ENCODE results near the gene SAMD10.

The SAMD10 gene

GRCh38 chr20:63956664-63957003 lies 22.8 kb downstream of the SAMD10 start:
- no peak for DNase-seq (ENCODE audit: low read depth in 2 of 2)

DNA sequence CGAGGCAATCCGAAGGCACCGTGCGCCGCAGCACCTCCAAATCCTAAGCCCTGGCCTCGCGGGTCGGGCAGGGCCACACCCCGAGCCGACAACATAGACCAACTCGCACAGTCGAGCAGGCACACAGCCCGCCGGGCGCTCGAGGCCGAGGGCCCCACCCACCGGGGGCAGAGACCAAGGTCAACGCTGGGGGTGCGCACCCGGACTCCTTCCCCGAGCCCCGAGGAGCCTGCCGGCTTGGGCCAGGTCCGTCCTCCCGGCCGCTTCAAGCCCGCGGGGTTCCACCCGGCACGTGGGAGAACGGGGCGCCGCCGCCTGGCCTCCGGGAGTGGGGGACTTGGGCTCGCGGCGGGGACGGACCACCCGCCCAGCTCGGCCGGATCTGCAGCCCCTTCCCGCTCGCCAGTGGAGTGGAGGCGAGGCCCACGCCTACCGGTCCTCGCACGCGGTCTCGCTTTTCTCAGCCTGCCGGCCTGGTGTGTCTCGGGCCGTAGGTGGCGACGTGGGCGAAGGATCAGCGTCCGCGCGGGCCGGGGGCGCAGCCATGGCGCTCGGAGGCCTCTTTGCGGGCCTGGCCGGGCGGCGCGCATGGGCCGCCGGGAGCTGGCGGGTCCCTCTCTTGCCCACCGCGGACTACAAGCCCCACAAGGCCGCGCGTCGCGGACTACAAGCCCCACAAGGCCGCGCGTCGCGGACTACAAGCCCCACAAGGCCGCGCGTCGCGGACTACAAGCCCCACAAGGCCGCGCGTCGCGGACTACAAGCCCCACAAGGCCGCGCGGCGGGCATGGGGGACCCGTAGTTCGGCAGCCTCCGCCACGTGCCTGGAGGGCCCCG lies 23.4 kb downstream of the SAMD10 start, which contains the start of gene UCKL1:
Gene UCKL1, minus strand, starts transcription at position 590 of the 837 bp plus-strand sequence. Its CDS starts 44 bp downstream, at position 546.
- peak; percentile 78 to 79 for DNase-seq (ENCODE audit: low read depth in 2 of 2)

GRCh38 chr20:63955281-63955826 lies 24.1 kb downstream of the SAMD10 start:
- DNase-seq (ENCODE audit: low read depth in 2 of 2), result no peak

DNA sequence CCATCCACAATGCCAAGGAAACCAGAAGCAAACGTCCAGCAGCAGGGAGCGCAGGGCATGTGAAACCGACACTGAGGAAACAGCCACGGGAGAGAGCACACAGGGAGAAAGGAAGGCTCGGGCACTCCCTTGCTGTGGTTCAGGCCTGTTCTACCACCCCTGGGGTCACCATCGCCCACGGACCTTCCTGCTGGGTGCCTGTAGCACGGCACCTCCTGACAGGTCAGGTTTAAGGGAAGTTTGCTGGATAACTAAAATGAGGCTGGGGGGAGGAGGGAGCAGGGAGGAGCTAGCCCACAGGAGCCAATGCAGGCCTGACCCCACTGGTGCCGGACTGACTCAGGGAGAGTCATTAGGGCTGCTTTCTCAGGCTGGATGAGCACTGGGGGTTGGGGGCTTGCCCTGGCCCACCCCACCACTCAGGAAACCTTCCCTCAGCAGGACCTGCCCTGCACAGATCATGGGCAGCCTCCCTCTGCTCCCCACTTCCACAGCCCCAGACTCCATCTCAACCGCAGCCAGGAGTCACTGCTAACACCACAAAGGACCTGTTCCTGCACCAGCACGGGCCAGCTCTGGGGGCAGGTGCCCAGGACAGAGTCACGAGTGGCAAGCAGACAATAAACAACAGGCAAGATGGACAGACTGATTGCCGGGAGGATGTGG lies 25.5 kb downstream of the SAMD10 start:
- DNase-seq (ENCODE audit: low read depth in 2 of 2), result no peak

DNA sequence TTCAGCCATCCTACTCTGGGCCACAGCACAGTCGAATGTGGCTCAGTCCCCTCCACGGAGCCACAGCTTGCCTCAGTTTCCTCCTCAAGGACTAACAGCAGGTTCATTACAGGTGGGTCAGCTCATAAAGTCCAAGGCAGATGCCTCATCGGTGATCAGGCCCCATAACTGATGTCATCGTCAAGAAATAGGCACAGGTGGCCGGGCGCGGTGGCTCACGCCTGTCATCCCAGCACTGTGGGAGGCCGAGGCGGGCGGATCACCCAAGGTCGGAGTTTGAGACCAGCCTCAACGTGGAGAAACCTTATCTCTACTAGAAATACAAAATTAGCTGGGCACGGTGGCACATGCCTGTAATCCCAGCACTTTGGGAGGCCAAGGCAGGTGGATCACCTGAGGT lies 26.7 kb downstream of the SAMD10 start:
- no peak for DNase-seq (ENCODE audit: low read depth in 2 of 2)

GRCh38 chr20:63952210-63952535 lies 27.3 kb downstream of the SAMD10 start:
- DNase-seq (ENCODE audit: low read depth in 2 of 2), result no peak

DNA sequence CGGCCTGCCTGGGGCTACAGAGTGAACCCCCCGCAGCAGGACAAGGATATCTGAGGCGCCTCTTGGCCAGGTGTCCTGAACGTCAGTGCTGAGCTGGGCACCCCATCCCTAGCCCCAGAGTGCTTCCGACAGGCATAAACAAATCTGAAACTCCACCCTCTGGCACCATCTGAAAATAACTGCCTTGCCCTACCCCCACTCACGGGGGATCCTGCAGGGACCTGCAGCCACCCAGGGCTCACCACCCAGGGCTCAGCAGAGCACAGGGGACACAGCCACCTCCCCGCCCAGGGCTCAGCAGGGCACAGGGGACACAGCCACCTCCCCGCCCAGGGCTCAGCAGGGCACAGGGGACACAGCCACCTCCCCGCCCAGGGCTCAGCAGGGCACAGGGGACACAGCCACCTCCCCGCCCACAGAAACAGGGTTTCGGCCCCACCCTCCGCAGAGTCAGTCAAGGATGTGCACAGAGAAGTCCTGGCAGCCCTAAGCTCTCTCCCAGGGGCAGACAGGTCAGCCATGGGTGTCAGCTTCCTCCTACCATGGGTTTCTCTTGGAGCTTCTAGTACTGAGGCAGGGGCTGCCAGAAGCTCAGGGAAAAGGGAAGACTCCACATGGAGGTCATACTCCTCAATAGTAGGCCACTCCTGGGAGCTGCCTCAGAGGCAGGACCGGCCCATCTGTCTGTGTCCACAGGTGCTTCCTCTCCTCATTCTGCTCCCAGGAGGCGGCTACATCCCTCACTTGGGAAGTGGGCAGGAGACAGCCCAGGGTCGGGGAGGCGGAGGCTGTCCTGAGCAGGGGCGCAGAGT lies 27.8 kb downstream of the SAMD10 start:
- DNase-seq (ENCODE audit: low read depth in 2 of 2), result no peak

DNA sequence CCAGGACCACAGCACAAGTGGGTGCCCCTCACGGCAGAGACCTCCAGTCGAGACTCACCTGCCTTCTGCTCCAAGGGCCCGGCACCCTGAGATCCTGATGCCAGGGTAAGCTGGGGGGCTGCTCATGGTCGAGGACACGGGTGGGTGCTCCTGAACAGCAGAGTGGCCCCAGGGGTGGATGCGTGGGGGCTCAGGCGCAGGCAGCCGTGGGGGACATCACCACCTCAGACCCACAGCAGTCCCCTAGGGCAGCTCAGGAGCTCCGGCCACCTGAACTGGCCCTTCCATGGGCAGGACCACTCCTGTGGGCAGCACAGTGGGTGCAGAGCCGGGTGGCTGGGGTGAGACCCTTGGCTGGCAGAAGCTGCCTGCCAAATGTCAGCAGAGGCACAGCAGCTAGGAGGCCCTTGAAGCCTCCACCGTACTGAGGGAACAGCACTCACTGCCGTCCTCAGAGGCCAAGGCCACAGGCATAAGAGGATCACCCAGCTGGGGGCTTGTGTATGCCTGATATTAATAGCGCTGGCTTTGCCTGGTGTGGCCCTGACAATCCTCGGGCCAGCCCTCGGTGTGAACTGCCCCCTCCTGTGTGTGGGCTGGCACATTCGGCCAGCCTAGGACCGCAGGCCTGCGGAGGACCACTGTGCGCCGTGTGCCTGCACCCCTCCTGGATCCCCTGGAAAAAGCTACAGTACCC lies 28.6 kb downstream of the SAMD10 start:
- DNase-seq (ENCODE audit: low read depth in 2 of 2), result no peak

DNA sequence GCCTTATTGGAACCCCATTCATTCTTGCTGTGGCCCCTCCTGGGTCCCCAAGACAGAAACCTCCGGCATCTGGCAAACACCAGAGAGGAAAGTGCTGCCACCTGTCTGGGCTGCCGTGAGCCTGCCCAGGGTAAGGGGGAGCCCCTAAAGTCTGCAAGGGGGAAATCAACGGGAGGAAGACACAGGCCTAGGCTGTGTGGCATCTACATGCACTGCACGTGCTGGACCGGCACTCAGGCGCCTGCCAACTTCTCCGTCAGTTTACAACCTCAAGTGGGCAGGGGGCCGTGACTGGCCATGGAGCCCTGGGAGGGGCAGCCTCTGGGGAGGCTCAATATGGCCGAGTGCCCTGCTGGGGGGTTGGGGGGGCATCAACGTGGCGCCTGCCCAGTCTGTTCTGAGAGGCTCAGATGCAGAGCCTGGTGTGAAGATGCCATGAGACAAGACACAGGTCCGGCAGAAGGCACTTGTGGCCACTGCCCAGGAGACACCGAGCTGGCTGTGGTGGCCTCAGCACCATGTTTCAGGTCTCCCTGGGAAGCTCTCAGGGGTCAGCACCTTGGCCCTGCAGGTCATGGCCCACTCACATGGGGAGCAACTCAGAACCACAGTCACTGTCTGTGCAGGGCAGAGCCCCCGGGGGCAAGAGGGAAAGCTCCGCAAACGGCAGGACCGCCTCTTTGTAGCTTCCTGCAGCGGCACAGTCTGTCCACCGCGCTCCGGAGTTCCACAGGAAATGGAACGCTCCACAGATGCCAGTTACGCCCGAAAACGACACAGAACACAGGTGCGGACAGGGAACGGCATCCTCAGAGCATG lies 31.6 kb downstream of the SAMD10 start:
- DNase-seq (ENCODE audit: low read depth in 2 of 2), result no peak

DNA sequence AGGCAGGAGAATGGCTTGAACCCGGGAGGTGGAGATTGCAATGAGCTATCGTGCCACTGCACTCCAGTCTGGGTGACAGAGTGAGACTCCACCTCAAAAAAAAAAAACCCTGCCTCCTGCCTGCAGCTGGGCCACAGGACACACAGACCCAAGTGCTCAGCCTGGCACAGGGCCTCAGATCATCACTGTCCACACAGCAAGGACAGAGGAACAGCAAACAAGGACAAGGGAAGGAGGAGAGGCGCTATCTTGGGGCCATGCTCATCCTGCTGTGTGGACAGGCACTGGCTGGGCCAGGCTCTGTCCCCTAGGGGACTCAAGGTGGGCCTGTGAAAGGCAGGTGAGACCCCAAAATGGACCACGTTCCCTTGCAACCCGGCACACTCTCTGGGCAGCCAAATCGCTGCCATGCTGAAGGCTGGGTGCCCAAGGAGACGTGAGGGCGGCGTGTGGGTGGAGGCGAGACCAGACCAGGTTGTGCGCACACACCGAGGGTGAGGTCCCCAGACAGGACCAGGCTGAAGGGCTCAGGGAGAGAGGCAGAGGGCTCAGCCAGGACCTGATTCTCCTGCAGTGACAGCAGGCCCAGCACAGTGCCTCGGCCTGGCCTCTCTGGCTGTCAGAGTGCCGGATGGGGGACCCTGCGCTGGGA lies 32.3 kb downstream of the SAMD10 start:
- DNase-seq (ENCODE audit: low read depth in 2 of 2), result no peak

DNA sequence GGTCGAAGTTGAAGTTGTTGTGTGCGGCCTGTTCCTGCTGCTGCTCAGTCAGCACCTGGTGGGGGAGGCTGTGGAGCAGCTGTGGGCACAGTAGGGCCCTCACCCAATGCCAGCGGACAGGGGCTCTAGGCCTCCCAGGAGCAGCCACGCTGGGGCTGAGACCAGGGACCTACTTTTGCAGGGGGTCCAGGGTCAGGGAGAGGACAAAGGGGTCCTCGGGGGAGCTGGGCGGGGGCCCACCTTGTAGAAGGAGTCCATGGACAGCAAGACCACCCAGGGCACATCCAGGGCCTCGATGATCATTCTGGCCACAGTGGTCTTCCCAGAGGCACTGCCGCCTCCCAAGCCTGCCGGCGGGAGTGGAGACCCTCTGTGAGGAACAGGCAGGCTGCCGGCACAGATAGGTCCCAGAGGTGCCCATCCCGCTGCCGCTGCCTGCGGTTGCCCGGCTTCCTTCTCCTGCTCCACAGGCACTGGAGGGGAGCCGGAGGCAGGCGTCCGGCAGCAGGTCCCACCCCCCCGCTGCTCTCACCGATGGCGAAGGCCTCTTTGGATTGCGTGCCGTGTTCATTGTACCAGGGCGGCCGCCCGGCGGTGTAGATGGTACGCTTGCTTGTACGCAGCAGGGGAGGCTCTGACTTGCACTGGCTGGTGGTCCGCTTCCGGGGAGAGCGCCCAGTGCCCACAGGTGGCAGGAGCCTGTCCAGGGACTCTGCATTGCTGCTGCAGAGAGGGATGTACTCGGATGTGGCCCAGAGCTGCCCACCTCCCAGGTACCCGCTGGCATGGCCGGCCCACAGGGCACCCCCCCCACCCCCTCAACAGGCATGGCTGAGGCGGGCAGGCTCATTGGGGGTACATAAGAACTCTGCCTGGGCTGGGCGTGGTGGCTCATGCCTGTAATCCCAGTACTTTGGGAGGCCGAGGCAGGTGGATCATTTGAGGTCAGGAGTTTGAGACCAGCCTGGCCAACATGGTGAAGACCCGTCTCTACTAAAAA lies 33.2 kb downstream of the SAMD10 start:
- DNase-seq (ENCODE audit: low read depth in 2 of 2), result no peak

GRCh38 chr20:63945031-63945658 lies 34.3 kb downstream of the SAMD10 start:
- no peak for DNase-seq (ENCODE audit: low read depth in 2 of 2)

DNA sequence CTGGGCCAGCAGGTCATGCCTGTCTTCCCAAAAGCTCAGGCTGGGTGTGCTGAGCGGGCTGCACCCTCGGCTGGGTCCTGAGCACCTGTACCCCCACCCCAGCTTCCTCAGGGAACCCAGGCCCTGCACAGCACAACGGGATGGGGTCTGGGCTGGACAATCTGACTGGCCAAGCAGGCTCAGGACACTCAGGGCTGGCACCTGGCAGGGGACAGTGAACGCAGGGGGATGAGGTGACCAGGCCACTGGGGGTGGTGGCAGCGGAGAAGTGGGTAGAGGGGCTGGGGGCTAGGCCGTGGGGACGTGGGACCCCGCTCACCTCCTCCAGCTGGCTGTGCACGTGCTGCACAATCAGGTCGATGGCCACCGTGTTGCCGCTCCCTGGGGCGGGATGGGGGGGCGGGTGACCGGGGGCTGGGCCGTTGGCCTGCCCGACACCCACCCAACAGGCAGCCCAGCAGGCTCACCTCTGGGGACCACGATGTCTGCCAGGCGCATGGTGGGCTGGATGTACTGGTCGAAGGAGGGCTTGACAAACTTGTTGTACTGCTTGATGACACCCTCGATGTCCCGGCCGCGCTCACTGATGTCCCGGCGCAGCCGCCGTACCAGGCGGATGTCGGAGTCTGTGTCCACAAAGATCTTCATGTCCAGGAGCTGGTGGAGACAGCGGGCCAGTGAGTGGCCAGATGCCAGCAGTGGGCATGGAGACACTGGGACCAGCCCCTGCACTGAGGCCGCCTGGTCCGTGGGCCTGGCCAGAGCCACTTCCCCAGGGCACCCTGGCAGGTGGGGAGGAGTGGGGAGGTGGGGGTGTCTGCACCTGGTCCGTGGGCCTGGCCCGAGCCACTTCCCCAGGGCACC lies 35.1 kb downstream of the SAMD10 start:
- DNase-seq (ENCODE audit: low read depth in 2 of 2), result no peak

DNA sequence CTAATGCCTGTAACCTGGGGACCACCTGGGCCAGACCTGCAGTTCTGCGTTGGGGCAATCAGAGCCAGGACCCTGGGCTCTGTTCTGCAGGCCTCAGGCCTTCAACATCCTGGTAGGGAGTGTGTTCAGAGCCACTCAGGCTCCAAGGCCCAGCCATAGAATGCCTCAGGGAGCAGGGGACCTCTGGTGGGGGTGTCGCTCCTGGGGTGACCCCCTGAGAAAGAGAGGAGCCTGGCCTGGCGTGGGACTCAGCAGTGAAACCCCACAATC lies 35.7 kb downstream of the SAMD10 start:
- no peak for DNase-seq (ENCODE audit: low read depth in 2 of 2)

GRCh38 chr20:63942969-63943807 lies 36.3 kb downstream of the SAMD10 start:
- DNase-seq (ENCODE audit: low read depth in 2 of 2), result no peak

- DNase-seq (ENCODE audit: low read depth in 2 of 2), result no peak
Observed at GRCh38 chr20:63942250-63942951, 37.0 kb downstream of the SAMD10 start.

Data from stimulated activated CD8-positive, alpha-beta memory T cell treated with anti-CD3 and anti-CD28 coated beads, Interleukin-15, amount 100 ng/mL, for 4 hours (primary cell).